ENCODE data around the gene MUSK. TPM values are rescaled to one million over a fixed set of nuclear protein-coding genes. Genes with fewer than 3 reads are reported as not detected.

Gene MUSK
- polyA plus RNA-seq, 1 donor (not counting 4 experiments of a cell fraction or from before 2014, with no cell fraction given) = not detected

GRCh38 chr9:110846215-110846614, 177.6 kb downstream of the MUSK start:
- Histone ChIP-seq H3K9me3 (ENCODE audit: control insufficient read depth, low read depth, low read length) (no peaks in the 10 kb centered on the region), H4K20me1 (ENCODE audit: control insufficient read depth, extremely low read depth, insufficient read depth, low read length) (no peaks in the 10 kb centered on the region), H3K79me2 (ENCODE audit: control insufficient read depth, insufficient read depth, low read length) (no peaks in the 10 kb centered on the region), H3K4me3 (ENCODE audit: control insufficient read depth in 2 of 3, extremely low read depth in 1 of 3, insufficient read depth in 2 of 3, low read depth in 1 of 3, low read length in 3 of 3) (no peak overlapping the region), H3K9ac (ENCODE audit: control insufficient read depth, extremely low read depth, insufficient read depth, low read length) (no peak overlapping the region), H2AFZ (ENCODE audit: control insufficient read depth, low read length) (no peak overlapping the region), H3K4me1 (ENCODE audit: control insufficient read depth, extremely low read depth, insufficient read depth, low read length) (peaks cover 4% of the 10 kb centered on the region), H3K27me3 (ENCODE audit: control insufficient read depth, extremely low read depth, insufficient read depth, low read length) (no peaks in the 10 kb centered on the region), H3K36me3 (ENCODE audit: control insufficient read depth in 2 of 2, extremely low read depth in 1 of 2, insufficient read depth in 2 of 2, low read length in 2 of 2) (no peaks in the 10 kb centered on the region), H3K4me2 (ENCODE audit: control insufficient read depth, extremely low read depth, insufficient read depth, low read depth, low read length) (no peak overlapping the region), H3K9me1 (ENCODE audit: control insufficient read depth, extremely low read depth, insufficient read depth, low read length) (no peaks in the 10 kb centered on the region), H3K27ac (ENCODE audit: control insufficient read depth, insufficient read depth, low read length) (no peak overlapping the region)
- DNase-seq (ENCODE audit: low read depth, low spot score) (no peak), FAIRE-seq (no peak)
- dilution Hi-C loops (cut with MboI; ENCODE audit: extremely low pct_ligation_motif_present, low sequenced_read_pairs) = no loop called here
- TF ChIP-seq CTCF (optimal IDR thresholded peaks at IDR 0.05 in 1 of 3, IDR thresholded peaks at IDR 0.05 in 1 of 3, conservative IDR thresholded peaks at IDR 0.05 in 1 of 3; ENCODE audit: extremely low read depth in 1 of 3, insufficient read depth in 2 of 3, low read length in 3 of 3) (no peak), EZH2 (IDR thresholded peaks at IDR 0.05; ENCODE audit: low read length) (no peak)

- no peak overlapping the region for H3K4me3 ChIP-seq (ENCODE audit: control insufficient read depth in 2 of 3, extremely low read depth in 1 of 3, insufficient read depth in 2 of 3, low read depth in 1 of 3, low read length in 3 of 3)
- H3K9me3 ChIP-seq (ENCODE audit: control insufficient read depth, low read depth, low read length) = no peaks in the 10 kb centered on the region
- H3K36me3 ChIP-seq (ENCODE audit: control insufficient read depth in 2 of 2, extremely low read depth in 1 of 2, insufficient read depth in 2 of 2, low read length in 2 of 2) = no peaks in the 10 kb centered on the region
- TF ChIP-seq CTCF (optimal IDR thresholded peaks at IDR 0.05 in 1 of 3, IDR thresholded peaks at IDR 0.05 in 1 of 3, conservative IDR thresholded peaks at IDR 0.05 in 1 of 3; ENCODE audit: extremely low read depth in 1 of 3, insufficient read depth in 2 of 3, low read length in 3 of 3) = no peak
- no peak for TF ChIP-seq EZH2 (IDR thresholded peaks at IDR 0.05; ENCODE audit: low read length)
- H3K79me2 ChIP-seq (ENCODE audit: control insufficient read depth, insufficient read depth, low read length) = no peaks in the 10 kb centered on the region
- peaks cover 4% of the 10 kb centered on the region for H3K4me1 ChIP-seq (ENCODE audit: control insufficient read depth, extremely low read depth, insufficient read depth, low read length)
- no peak for FAIRE-seq
- H2AFZ ChIP-seq (ENCODE audit: control insufficient read depth, low read length) = no peak overlapping the region
- H3K9me1 ChIP-seq (ENCODE audit: control insufficient read depth, extremely low read depth, insufficient read depth, low read length) = no peaks in the 10 kb centered on the region
- dilution Hi-C loops (cut with MboI; ENCODE audit: extremely low pct_ligation_motif_present, low sequenced_read_pairs) = no loop called here
- no peak overlapping the region for H3K9ac ChIP-seq (ENCODE audit: control insufficient read depth, extremely low read depth, insufficient read depth, low read length)
- DNase-seq (ENCODE audit: low read depth, low spot score) = no peak
- H3K4me2 ChIP-seq (ENCODE audit: control insufficient read depth, extremely low read depth, insufficient read depth, low read depth, low read length) = no peak overlapping the region
- no peaks in the 10 kb centered on the region for H3K27me3 ChIP-seq (ENCODE audit: control insufficient read depth, extremely low read depth, insufficient read depth, low read length)
- no peak overlapping the region for H3K27ac ChIP-seq (ENCODE audit: control insufficient read depth, insufficient read depth, low read length)
- H4K20me1 ChIP-seq (ENCODE audit: control insufficient read depth, extremely low read depth, insufficient read depth, low read length) = no peaks in the 10 kb centered on the region
Measured at GRCh38 chr9:110847671-110848070, 179.1 kb downstream of the MUSK start.

Measured in keratinocyte (primary cell).